Uterus (tissue), 4 donors: ENCODE measurements around the gene NSUN3. TPM values are rescaled to one million over a fixed set of nuclear protein-coding genes. Genes with fewer than 3 reads are reported as not detected.

Source experiments
- DNase-seq, 2 donors: peaks; one replicate each; pipeline ENCODE4 v3.0.0-alpha.2; 2019 to 2020
- H3K27ac ChIP-seq, 2 donors: fragments of 200-600 bp; sonication (generic); 1 replicate in 1 of 2; 2 replicates in 1 of 2; pipeline ENCODE4 v1.5.1; 2016 to 2018
- H3K27me3 ChIP-seq, 2 donors: fragments of 200-600 bp; sonication (generic); one replicate each; pipeline ENCODE4 v1.5.1; 2018 to 2019; ENCODE audit warnings: control low read depth in 1 of 2
- H3K36me3 ChIP-seq, 2 donors: fragments of 200-600 bp; sonication (generic); one replicate each; pipeline ENCODE4 v1.5.1; 2019; ENCODE audit warnings: control low read depth in 1 of 2
- H3K4me1 ChIP-seq, 2 donors: fragments of 200-600 bp; sonication (generic); one replicate each; pipeline ENCODE4 v1.5.1; 2018 to 2019; ENCODE audit warnings: control low read depth in 1 of 2
- H3K4me3 ChIP-seq, 2 donors: fragments of 200-600 bp; sonication (generic); 1 replicate in 1 of 2; 2 replicates in 1 of 2; pipeline ENCODE4 v1.5.1; 2018 to 2019; ENCODE audit warnings: mild to moderate bottlenecking in 1 of 2
- H3K9me3 ChIP-seq, 2 donors: fragments of 200-600 bp; sonication (generic); one replicate each; pipeline ENCODE4 v1.5.1; 2019; ENCODE audit warnings: control low read depth in 1 of 2
- CTCF ChIP-seq, 4 experiments: fragments of 200-600 bp in 2 of 4; fragments of 450-650 bp in 2 of 4; sonication (generic) in 2 of 4; IDR thresholded peaks; one replicate each; pipeline ENCODE4 v1.5.1; 2016 to 2019; ENCODE audit warnings: antibody characterized with exemption in 4 of 4, mild to moderate bottlenecking in 2 of 4, moderate library complexity in 1 of 4
- POLR2A ChIP-seq, 2 donors: fragments of 450-650 bp; IDR thresholded peaks; one replicate each; pipeline ENCODE4 v1.6.1; 2016; ENCODE audit warnings: antibody characterized with exemption in 2 of 2, mild to moderate bottlenecking in 1 of 2, moderate library complexity in 1 of 2
- intact Hi-C: fragments of 100-400 bp; cut with DNase I; formaldehyde crosslinking; loops from one replicate; pipeline ENCODE4 v1.15.1; 2023; ENCODE audit warnings: low total_unique reads
- total RNA-seq, 4 donors: library from RNA; depleted of rRNA in 3 of 4; stranded (reverse); fragments of >200 nt in 3 of 4; gene quantifications; one replicate each; pipeline versions ENCODE4 v1.1.0 to v1.2.4, GENCODE V29; 2014 to 2023
- donor health status: DM: yes; HTN: yes; CAD: no.

NSUN3 gene
- total RNA-seq, 4 donors from 2014 or later = 3.3 to 32.6 (median 11.3) TPM

- TF ChIP-seq POLR2A (IDR thresholded peaks at IDR 0.05) (no peak), CTCF (IDR thresholded peaks at IDR 0.05) (no peak)
- intact Hi-C loops = no loop called here
- no peak overlapping the region for H3K27ac ChIP-seq
- no peaks in the 10 kb centered on the region for H3K9me3 ChIP-seq
- H3K36me3 ChIP-seq = no peaks in the 10 kb centered on the region
- H3K4me3 ChIP-seq = no peak overlapping the region
- DNase-seq = no peak
- H3K27me3 ChIP-seq = no peaks in the 10 kb centered on the region
- H3K4me1 ChIP-seq = no peaks in the 10 kb centered on the region
Measured at GRCh38 chr3:94092086-94092485, 29.2 kb downstream of the NSUN3 start.

DNA sequence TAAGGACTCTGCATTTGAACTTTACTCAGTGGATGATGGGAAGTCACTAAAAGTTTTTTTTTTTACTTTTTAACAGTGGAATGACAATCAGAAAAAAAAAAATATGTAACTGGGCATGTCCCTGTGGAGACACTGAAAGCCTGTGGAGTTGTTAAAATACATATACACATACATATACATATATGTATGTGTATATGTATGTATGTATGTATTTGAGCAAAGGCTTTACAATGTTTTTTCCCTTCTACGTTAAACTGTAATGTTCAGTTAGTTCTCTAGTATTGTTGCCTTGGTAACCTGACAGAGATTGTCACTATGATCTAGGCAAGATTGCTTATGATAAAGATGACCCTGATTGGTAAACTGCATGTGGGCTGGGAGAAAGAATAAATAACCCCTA is 30.3 kb downstream of the NSUN3 start:
- Histone ChIP-seq H3K4me3 (no peak overlapping the region), H3K9me3 (no peaks in the 10 kb centered on the region), H3K27me3 (no peaks in the 10 kb centered on the region), H3K4me1 (no peaks in the 10 kb centered on the region), H3K36me3 (no peaks in the 10 kb centered on the region), H3K27ac (no peak overlapping the region)
- TF ChIP-seq POLR2A (IDR thresholded peaks at IDR 0.05) (no peak), CTCF (IDR thresholded peaks at IDR 0.05) (no peak)
- DNase-seq = no peak
- intact Hi-C loops = no loop called here

DNA sequence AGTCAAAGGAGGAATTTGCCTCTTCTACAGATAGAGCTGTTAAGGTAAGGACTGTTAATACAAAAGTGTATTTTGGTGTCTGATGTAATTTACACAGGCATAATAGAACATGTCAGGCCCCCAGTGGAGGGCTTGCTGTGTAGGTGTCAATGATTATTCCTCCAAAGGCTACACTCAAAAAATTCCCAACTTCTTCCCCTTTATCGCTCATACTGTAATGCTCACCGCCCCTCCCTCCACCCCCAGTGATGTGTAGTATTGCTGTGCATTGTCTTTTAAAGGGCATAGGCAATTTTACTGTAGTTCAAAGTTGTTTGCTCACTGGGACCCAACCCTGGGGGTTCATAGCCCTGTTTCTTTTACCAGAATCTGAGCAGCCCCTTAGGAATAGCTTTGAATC is 32.2 kb downstream of the NSUN3 start:
- H3K9me3 ChIP-seq = no peaks in the 10 kb centered on the region
- no peak for TF ChIP-seq POLR2A (IDR thresholded peaks at IDR 0.05)
- H3K4me3 ChIP-seq = no peak overlapping the region
- no peaks in the 10 kb centered on the region for H3K27me3 ChIP-seq
- H3K27ac ChIP-seq = no peak overlapping the region
- DNase-seq = no peak
- no peaks in the 10 kb centered on the region for H3K4me1 ChIP-seq
- intact Hi-C loops = no loop called here
- no peaks in the 10 kb centered on the region for H3K36me3 ChIP-seq

- no peak for TF ChIP-seq CTCF (IDR thresholded peaks at IDR 0.05)
- TF ChIP-seq POLR2A (IDR thresholded peaks at IDR 0.05) = no peak
- no peaks in the 10 kb centered on the region for H3K4me1 ChIP-seq
- no peak for DNase-seq
- intact Hi-C loops = no loop called here
- H3K27me3 ChIP-seq = no peaks in the 10 kb centered on the region
- H3K9me3 ChIP-seq = no peaks in the 10 kb centered on the region
- no peak overlapping the region for H3K4me3 ChIP-seq
- H3K27ac ChIP-seq = no peak overlapping the region
- no peaks in the 10 kb centered on the region for H3K36me3 ChIP-seq
Measured at GRCh38 chr3:94098452-94098851, 35.6 kb downstream of the NSUN3 start.

DNA sequence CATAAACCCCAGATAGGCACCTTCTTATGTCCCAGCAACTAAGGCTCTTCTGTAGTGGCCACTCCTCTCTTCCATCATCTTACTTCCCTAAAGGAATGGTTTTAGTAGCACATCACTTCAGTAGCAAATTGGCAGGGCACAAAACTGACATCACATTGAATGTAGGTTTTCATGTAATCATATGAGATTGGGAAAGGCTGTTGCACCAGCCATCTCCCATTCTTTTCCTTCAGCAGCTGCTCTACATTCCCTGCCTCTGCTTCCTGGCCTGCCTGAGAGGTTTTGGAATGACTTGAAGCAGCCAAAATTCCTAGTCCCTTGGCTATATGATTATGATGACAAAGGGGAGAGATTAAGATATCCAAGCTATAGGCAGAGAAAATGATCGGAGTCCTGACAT is 36.5 kb downstream of the NSUN3 start:
- Histone ChIP-seq H3K27me3 (no peaks in the 10 kb centered on the region), H3K4me1 (no peaks in the 10 kb centered on the region), H3K36me3 (no peaks in the 10 kb centered on the region), H3K9me3 (no peaks in the 10 kb centered on the region), H3K27ac (no peak overlapping the region), H3K4me3 (no peak overlapping the region)
- no peak for TF ChIP-seq CTCF (IDR thresholded peaks at IDR 0.05)
- no peak for TF ChIP-seq POLR2A (IDR thresholded peaks at IDR 0.05)
- intact Hi-C loops = no loop called here
- DNase-seq = no peak

- no peaks in the 10 kb centered on the region for H3K9me3 ChIP-seq
- intact Hi-C loops = no loop called here
- H3K4me1 ChIP-seq = no peaks in the 10 kb centered on the region
- no peak for DNase-seq
- H3K27ac ChIP-seq = no peak overlapping the region
- no peak overlapping the region for H3K4me3 ChIP-seq
- H3K27me3 ChIP-seq = no peaks in the 10 kb centered on the region
- no peak for TF ChIP-seq CTCF (IDR thresholded peaks at IDR 0.05)
- TF ChIP-seq POLR2A (IDR thresholded peaks at IDR 0.05) = no peak
- H3K36me3 ChIP-seq = no peaks in the 10 kb centered on the region
Measured at GRCh38 chr3:94101860-94102259, 39.0 kb downstream of the NSUN3 start.
